ENCODE measurements around the gene MACO1. TPM values are rescaled to one million over a fixed set of nuclear protein-coding genes. Genes with fewer than 3 reads are reported as not detected.

Gene MACO1
- total and polyA plus RNA-seq, 4 donors, result 15.3 to 23.2 (median 20.6) TPM

GRCh38 chr1:25504706-25505595, 74.3 kb downstream of the MACO1 start:
- H3K9me3 ChIP-seq (ENCODE audit: control insufficient read depth in 4 of 4, low read length in 3 of 4), result no peaks in the 10 kb centered on the region
- WGBS, result 71% methylated on average over 9 of the region's 9 CpGs
- no peak for DNase-seq (ENCODE audit: low spot score)
- TF ChIP-seq HNF4G (IDR thresholded peaks at IDR 0.05) (no peak), MAX (IDR thresholded peaks at IDR 0.05) (no peak), REST (IDR thresholded peaks at IDR 0.05) (no peak), FOXA2 (IDR thresholded peaks at IDR 0.05) (no peak), HNF4A (conservative IDR thresholded peaks at IDR 0.05) (no peak), YY1 (IDR thresholded peaks at IDR 0.05) (no peak), FOXA1 (IDR thresholded peaks at IDR 0.05) (no peak), ATF3 (IDR thresholded peaks at IDR 0.05) (no peak), NR2F2 (IDR thresholded peaks at IDR 0.05) (no peak), RXRA (IDR thresholded peaks at IDR 0.05) (no peak), SP1 (IDR thresholded peaks at IDR 0.05) (no peak), JUND (IDR thresholded peaks at IDR 0.05) (no peak), GABPA (IDR thresholded peaks at IDR 0.05 in 1 of 2, conservative IDR thresholded peaks at IDR 0.05 in 1 of 2) (no peak), EGR1 (IDR thresholded peaks at IDR 0.05; ENCODE audit: low read depth in 2 of 2) (no peak), CTCF (IDR thresholded peaks at IDR 0.05; ENCODE audit: low read depth, low read length, missing input control) (no peak), ZBTB33 (IDR thresholded peaks at IDR 0.05) (no peak)
- H3K36me3 ChIP-seq (ENCODE audit: control insufficient read depth in 4 of 4, insufficient read depth in 3 of 4, low read depth in 1 of 4, low read length in 3 of 4), result peaks cover 0 to 7% (median 0%) of the 10 kb centered on the region in 4 donors
- H3K4me3 ChIP-seq (ENCODE audit: low read depth in 1 of 3, low read length in 3 of 3), result no peak overlapping the region
- H3K4me1 ChIP-seq (ENCODE audit: control insufficient read depth in 4 of 4, insufficient read depth in 4 of 4, low read length in 3 of 4), result peaks cover 0 to 7% (median 0%) of the 10 kb centered on the region in 4 donors
- no peak overlapping the region for H3K9ac ChIP-seq (ENCODE audit: low read depth in 1 of 2, low read length in 2 of 2)
- H3K27ac ChIP-seq (ENCODE audit: low read depth in 1 of 2, low read length in 2 of 2), result no peak overlapping the region
- no peaks in the 10 kb centered on the region for H3K27me3 ChIP-seq (ENCODE audit: control insufficient read depth in 4 of 4, insufficient read depth in 4 of 4, low read length in 3 of 4)
